HCT116 (cell line): ENCODE data around the gene QRICH1. TPM values are rescaled to one million over a fixed set of nuclear protein-coding genes. Genes with fewer than 3 reads are reported as not detected.

Source experiments
- ATAC-seq: fragments of 200-7000 bp; cut with Tn5 transposase; 2 replicates; pipeline ENCODE4 v1.9.1; 2020; ENCODE audit warnings: mild to moderate bottlenecking, moderate library complexity
- BruUV-seq: library from RNA; stranded (reverse); fragments of 400-500 nt; replicated peaks from 2 replicates; lab custom pipeline; 2021; lab: Mats Ljungman, UMichigan
- CTCF ChIA-PET: fragments of 300-600 bp; sonication (Branson Sonifier 250); formaldehyde crosslinking; loops from one replicate; lab custom pipeline; 2021; ENCODE audit warnings: antibody characterized with exemption; lab: Charles Lee
- POLR2A ChIA-PET: fragments of 300-600, 350-600 bp; sonication (Branson Sonifier 250); formaldehyde crosslinking; loops from one replicate; lab custom pipeline; 2021; ENCODE audit warnings: antibody characterized with exemption; lab: Charles Lee
- RAD21 ChIA-PET, 2 experiments: fragments of 300-600 bp; sonication (Branson Sonifier 250); formaldehyde crosslinking; loops; one replicate each; lab custom pipeline; 2023; ENCODE audit warnings: low total read pairs in 2 of 2; ENCODE audit not compliant: uncharacterized antibody in 2 of 2, unreplicated experiment in 2 of 2, low non-redundant PET in 1 of 2; lab: Charles Lee
- DNase-seq: peaks from one replicate; pipeline ENCODE4 v3.0.0-alpha.2; 2010; ENCODE audit warnings: low read depth, low spot score
- H2AFZ ChIP-seq: fragments of 200-600 bp; shearing (Covaris generic), sonication (generic); 2 replicates; pipeline ENCODE4 v1.6.1; 2017; ENCODE audit warnings: low read depth, mixed run types, mixed read lengths, antibody characterized with exemption, low read length; ENCODE audit not compliant: poor library complexity, severe bottlenecking
- H3K27ac ChIP-seq: 2 replicates; pipeline ENCODE4 v1.5.1; 2012; ENCODE audit warnings: low read depth, low read length
- H3K27me3 ChIP-seq: fragments of 200-600 bp; sonication (generic); 2 replicates; pipeline ENCODE4 v1.6.1; 2016; ENCODE audit warnings: mixed run types, low read length, mixed read lengths; ENCODE audit not compliant: insufficient read depth
- H3K36me3 ChIP-seq, 2 experiments: fragments of 200-500 bp in 1 of 2; fragments of 200-600 bp in 1 of 2; sonication (Bioruptor generic) in 1 of 2; sonication (generic) in 1 of 2; 2 replicates each; pipeline versions ENCODE4 v1.5.1 to v1.6.1; 2014 to 2016; ENCODE audit warnings: low read length in 2 of 2, inconsistent platforms in 1 of 2, mixed read lengths in 1 of 2, mixed run types in 1 of 2; ENCODE audit not compliant: insufficient read depth in 2 of 2, control insufficient read depth in 1 of 2
- H3K4me1 ChIP-seq, 2 experiments: fragments of 200-600 bp in 1 of 2; sonication (generic) in 1 of 2; 2 replicates each; pipeline versions ENCODE4 v1.5.1 to v1.6.1; 2012 to 2017; ENCODE audit warnings: low read length in 2 of 2, inconsistent platforms in 1 of 2, mild to moderate bottlenecking in 1 of 2, mixed read lengths in 1 of 2, mixed run types in 1 of 2, moderate library complexity in 1 of 2; ENCODE audit not compliant: insufficient read depth in 2 of 2, control insufficient read depth in 1 of 2
- H3K4me2 ChIP-seq: fragments of 200-600 bp; sonication (generic); 2 replicates; pipeline ENCODE4 v1.6.1; 2017; ENCODE audit warnings: mixed run types, low read length, mixed read lengths
- H3K4me3 ChIP-seq, 2 experiments: fragments of 200-600 bp in 1 of 2; sonication (generic) in 1 of 2; replicated peaks in 1 of 2; 2 replicates each; pipeline ENCODE4 v1.5.1; 2011 to 2016; ENCODE audit warnings: low read length in 2 of 2, control low read depth in 1 of 2, low read depth in 1 of 2, mild to moderate bottlenecking in 1 of 2, mixed read lengths in 1 of 2, mixed run types in 1 of 2
- H3K79me2 ChIP-seq: fragments of 200-600 bp; sonication (generic); 2 replicates; pipeline ENCODE4 v1.6.1; 2017; ENCODE audit warnings: mild to moderate bottlenecking, mixed run types, low read length, moderate library complexity, mixed read lengths; ENCODE audit not compliant: insufficient read depth
- H3K9ac ChIP-seq: fragments of 200-600 bp; sonication (generic); 2 replicates; pipeline ENCODE4 v1.6.1; 2016; ENCODE audit warnings: low read length, mixed read lengths
- H3K9me2 ChIP-seq: fragments of 200-600 bp; sonication (generic), shearing (Covaris generic); 2 replicates; pipeline ENCODE4 v1.6.1; 2017; ENCODE audit warnings: mixed run types, mild to moderate bottlenecking, moderate library complexity; ENCODE audit not compliant: insufficient read depth
- H3K9me3 ChIP-seq, 2 experiments: fragments of 200-500 bp in 1 of 2; fragments of 200-600 bp in 1 of 2; sonication (Bioruptor generic) in 1 of 2; sonication (generic) in 1 of 2; 2 replicates each; pipeline ENCODE4 v1.6.1; 2014 to 2017; ENCODE audit warnings: low read length in 2 of 2, mixed read lengths in 2 of 2, inconsistent platforms in 1 of 2, low read depth in 1 of 2, mild to moderate bottlenecking in 1 of 2, mixed run types in 1 of 2, moderate library complexity in 1 of 2; ENCODE audit not compliant: control insufficient read depth in 1 of 2, insufficient read depth in 1 of 2
- H4K20me1 ChIP-seq: fragments of 200-600 bp; sonication (generic), shearing (Covaris generic); 2 replicates; pipeline ENCODE4 v1.6.1; 2017; ENCODE audit warnings: mixed run types, mild to moderate bottlenecking, moderate library complexity; ENCODE audit not compliant: insufficient read depth
- ATF3 ChIP-seq: IDR thresholded peaks from 2 replicates; pipeline ENCODE4 v1.6.1; 2012
- CBX3 ChIP-seq: IDR thresholded peaks from 2 replicates; pipeline ENCODE4 v1.6.1; 2012; ENCODE audit warnings: low read depth
- CTCF ChIP-seq, 3 experiments: fragments of 200-600 bp in 1 of 3; sonication (generic) in 1 of 3; IDR thresholded peaks in 2 of 3; conservative IDR thresholded peaks in 1 of 3; 2 replicates each; pipeline ENCODE4 v1.5.1; 2012 to 2017; ENCODE audit warnings: low read depth in 2 of 3, low read length in 2 of 3, antibody characterized with exemption in 1 of 3, borderline replicate concordance in 1 of 3, control low read depth in 1 of 3, mild to moderate bottlenecking in 1 of 3, mixed read lengths in 1 of 3, mixed run types in 1 of 3, moderate library complexity in 1 of 3; ENCODE audit not compliant: insufficient read depth in 1 of 3
- EGR1 ChIP-seq: IDR thresholded peaks from 2 replicates; pipeline ENCODE4 v1.6.1; 2012; ENCODE audit warnings: low read depth
- EZH2phosphoT487 ChIP-seq: fragments of 200-600 bp; IDR thresholded peaks from 2 replicates; pipeline ENCODE4 v1.6.1; 2018; ENCODE audit warnings: antibody characterized with exemption, borderline replicate concordance
- MAX ChIP-seq: IDR thresholded peaks from 2 replicates; pipeline ENCODE4 v1.6.1; 2012
- POLR2A ChIP-seq: IDR thresholded peaks from 2 replicates; pipeline ENCODE4 v1.7.0; 2011; ENCODE audit warnings: borderline replicate concordance; ENCODE audit not compliant: insufficient read depth, insufficient read length; ENCODE audit errors: extremely low read depth
- POLR2AphosphoS5 ChIP-seq: IDR thresholded peaks from 2 replicates; pipeline ENCODE4 v1.6.1; 2011; ENCODE audit warnings: mild to moderate bottlenecking, low read depth, low read length, moderate library complexity
- SRF ChIP-seq: IDR thresholded peaks from 2 replicates; pipeline ENCODE4 v1.6.1; 2012; ENCODE audit warnings: low read depth
- TCF7L2 ChIP-seq: IDR thresholded peaks from 2 replicates; pipeline ENCODE4 v1.7.0; 2011; ENCODE audit warnings: borderline replicate concordance, inconsistent platforms; ENCODE audit not compliant: insufficient read depth, insufficient read length; ENCODE audit errors: extremely low read depth
- ZBTB33 ChIP-seq: IDR thresholded peaks from 2 replicates; pipeline ENCODE4 v1.6.1; 2011; ENCODE audit warnings: mild to moderate bottlenecking, low read length, moderate library complexity; ENCODE audit not compliant: insufficient replicate concordance; ENCODE audit errors: extremely low read depth
- ZFX ChIP-seq: fragments of 450-650 bp; IDR thresholded peaks from 2 replicates; pipeline ENCODE4 v1.6.1; 2017
- intact Hi-C: fragments of 100-400 bp; cut with micrococcal nuclease; formaldehyde crosslinking; loops from 2 replicates; pipeline ENCODE4 v1.10.0; 2022
- total RNA-seq: library from RNA; stranded (reverse); gene quantifications from one replicate; pipeline ENCODE4 v1.2.1, GENCODE V29; 2021; ENCODE audit not compliant: unreplicated experiment

The QRICH1 gene
- total RNA-seq, 1 experiment from 2014 or later: 105 TPM

GRCh38 chr3:49017971-49018706 lies 75.7 kb downstream of the QRICH1 start, which contains the start of gene DALRD3:
TSS of gene DALRD3 (minus strand) at chr3:49018580. CDS start at chr3:49018564, 16 bp downstream.
- ChIA-PET POLR2A (interaction anchor here (2.0 to 5.3 kb wide), 4 partner anchors 10 to 76 kb away, joined by 5 to 41 read pairs (median 22); partner anchors contain the start of genes IMPDH2, QRICH1 and WDR6), RAD21 (interaction anchor here in 1 of 2 experiments (1.0 kb wide), 1 partner anchor 11 kb away, joined by 3 read pairs; the partner anchor contains the start of gene WDR6), CTCF (interaction anchor here (0.6 to 3.3 kb wide), 3 partner anchors 11 to 101 kb away, joined by 3 to 16 read pairs (median 15); partner anchors contain the start of gene WDR6)
- peaks cover 13 to 33% of the 10 kb centered on the region in 2 experiments; a peak in 3 of 4 replicates for H3K36me3 ChIP-seq
- no TSS peak for BruUV-seq
- peaks cover 48% of the 10 kb centered on the region for H3K79me2 ChIP-seq
- peak within 1 kb of the TSS; percentile 99 for H3K9ac ChIP-seq
- ATAC-seq (peak; percentile 54), DNase-seq (peak; percentile 79)
- intact Hi-C loops: loop anchor here (1.0 kb wide), 1 partner anchor 11 kb away; the partner anchor contains the start of gene WDR6
- H3K4me2 ChIP-seq: peak within 1 kb of the TSS; percentile 90
- H3K4me3 ChIP-seq: peak within 1 kb of the TSS; percentile 61 to 80
- no peaks in the 10 kb centered on the region for H3K9me2 ChIP-seq
- H2AFZ ChIP-seq: no peak within 1 kb of the TSS
- peak within 1 kb of the TSS; percentile 99 for H3K27ac ChIP-seq
- H4K20me1 ChIP-seq: no peaks in the 10 kb centered on the region
- TF ChIP-seq ATF3: no peak
- peak; percentile 89 for TF ChIP-seq POLR2AphosphoS5
- no peak for TF ChIP-seq CTCF (IDR thresholded peaks at IDR 0.05 in 2 of 3, conservative IDR thresholded peaks at IDR 0.05 in 1 of 3; ENCODE audit: borderline replicate concordance in 1 of 3, insufficient read depth in 1 of 3, low read depth in 2 of 3, low read length in 2 of 3)
- no peak for TF ChIP-seq EZH2phosphoT487
- peak; percentile 59 for TF ChIP-seq POLR2A
- TF ChIP-seq SRF: no peak
- peak; percentile 64; the same call in 1 of the 2 replicates for TF ChIP-seq ZFX
- TF ChIP-seq ZBTB33: peak; percentile 7
- no peak for TF ChIP-seq EGR1
- no peak for TF ChIP-seq CBX3
- TF ChIP-seq MAX: no peak
- TF ChIP-seq TCF7L2: peak; percentile 79
- H3K9me3 ChIP-seq: no peaks in the 10 kb centered on the region
- H3K4me1 ChIP-seq: peaks cover 16 to 48% of the 10 kb centered on the region in 2 experiments
- no peaks in the 10 kb centered on the region for H3K27me3 ChIP-seq
